ENCODE measurements around the gene NODAL. TPM values are rescaled to one million over a fixed set of nuclear protein-coding genes. Genes with fewer than 3 reads are reported as not detected.

NODAL gene
- total RNA-seq, 4 donors from 2014 or later = not detected

DNA sequence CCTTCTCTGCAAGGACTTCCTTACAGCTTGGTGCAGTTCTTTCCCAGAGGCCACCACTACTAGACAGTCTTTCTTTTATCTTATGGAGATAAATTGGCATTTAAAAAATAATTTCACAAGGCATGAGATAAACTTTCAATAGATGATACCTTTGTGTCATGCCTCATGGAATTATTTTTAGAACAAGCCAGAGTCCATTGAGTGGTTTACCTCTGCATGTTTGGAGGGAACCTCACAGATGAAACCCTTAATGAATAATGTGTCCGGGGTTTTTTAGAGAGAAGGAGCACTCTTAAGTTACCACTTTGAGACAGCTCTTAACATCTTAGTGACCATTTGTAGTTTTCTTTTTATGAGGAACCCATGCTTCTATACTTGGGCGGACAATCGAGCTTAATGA is 17.2 kb downstream of the NODAL start:
- 84 to 94% methylated on average over 3 of the region's 3 CpGs for WGBS, 2 donors
- Histone ChIP-seq H3K36me3 (peaks cover 0 to 97% (median 34%) of the 10 kb centered on the region in 3 donors), H3K27ac (no peak overlapping the region), H3K27me3 (no peaks in the 10 kb centered on the region), H3K4me3 (no peak overlapping the region), H3K4me1 (peaks cover 0 to 11% (median 2%) of the 10 kb centered on the region in 4 donors), H3K9me3 (no peaks in the 10 kb centered on the region)
- no peak for DNase-seq (ENCODE audit: low spot score in 2 of 2)
- TF ChIP-seq, protein P1, sequence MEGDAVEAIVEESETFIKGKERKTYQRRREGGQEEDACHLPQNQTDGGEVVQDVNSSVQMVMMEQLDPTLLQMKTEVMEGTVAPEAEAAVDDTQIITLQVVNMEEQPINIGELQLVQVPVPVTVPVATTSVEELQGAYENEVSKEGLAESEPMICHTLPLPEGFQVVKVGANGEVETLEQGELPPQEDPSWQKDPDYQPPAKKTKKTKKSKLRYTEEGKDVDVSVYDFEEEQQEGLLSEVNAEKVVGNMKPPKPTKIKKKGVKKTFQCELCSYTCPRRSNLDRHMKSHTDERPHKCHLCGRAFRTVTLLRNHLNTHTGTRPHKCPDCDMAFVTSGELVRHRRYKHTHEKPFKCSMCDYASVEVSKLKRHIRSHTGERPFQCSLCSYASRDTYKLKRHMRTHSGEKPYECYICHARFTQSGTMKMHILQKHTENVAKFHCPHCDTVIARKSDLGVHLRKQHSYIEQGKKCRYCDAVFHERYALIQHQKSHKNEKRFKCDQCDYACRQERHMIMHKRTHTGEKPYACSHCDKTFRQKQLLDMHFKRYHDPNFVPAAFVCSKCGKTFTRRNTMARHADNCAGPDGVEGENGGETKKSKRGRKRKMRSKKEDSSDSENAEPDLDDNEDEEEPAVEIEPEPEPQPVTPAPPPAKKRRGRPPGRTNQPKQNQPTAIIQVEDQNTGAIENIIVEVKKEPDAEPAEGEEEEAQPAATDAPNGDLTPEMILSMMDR (IDR thresholded peaks at IDR 0.05) = no peak
- TF ChIP-seq POLR2A (IDR thresholded peaks at IDR 0.05) (no peak), EP300 (IDR thresholded peaks at IDR 0.05) (no peak)

DNA sequence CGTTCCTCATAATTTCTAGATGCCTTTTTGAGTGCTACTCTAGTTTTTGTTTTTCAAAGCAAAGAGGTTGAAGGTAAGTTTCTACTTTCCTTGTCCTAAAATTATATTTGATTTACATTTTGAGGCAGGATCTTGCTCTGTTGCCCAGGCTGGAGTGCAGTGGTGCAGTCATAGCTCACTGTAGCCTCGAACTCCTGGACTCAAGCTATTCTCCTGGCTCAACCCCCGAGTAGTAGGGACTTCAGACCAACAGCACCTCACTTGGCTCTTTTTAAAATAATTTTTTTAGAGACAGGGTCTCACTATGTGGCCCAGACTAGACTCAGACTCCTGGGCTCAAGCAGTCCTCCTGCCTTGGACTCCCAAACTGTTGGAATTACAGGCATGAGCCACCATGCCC is 22.8 kb downstream of the NODAL start:
- WGBS, 2 donors = 94% methylated on average over 3 of the region's 3 CpGs
- TF ChIP-seq, protein P1 (IDR thresholded peaks at IDR 0.05) = no peak
- TF ChIP-seq EP300 (IDR thresholded peaks at IDR 0.05) (no peak), POLR2A (IDR thresholded peaks at IDR 0.05) (no peak)

GRCh38 chr10:70418229-70418628 is 23.3 kb downstream of the NODAL start:
- Histone ChIP-seq H3K36me3 (peaks cover 0 to 41% (median 14%) of the 10 kb centered on the region in 3 donors), H3K9me3 (no peaks in the 10 kb centered on the region), H3K27me3 (no peaks in the 10 kb centered on the region), H3K4me3 (no peak overlapping the region), H3K27ac (no peak overlapping the region), H3K4me1 (peaks cover 0 to 29% (median 0%) of the 10 kb centered on the region in 4 donors)
- DNase-seq (ENCODE audit: low spot score in 2 of 2) = no peak
- TF ChIP-seq, protein P1 (IDR thresholded peaks at IDR 0.05) = no peak
- TF ChIP-seq EP300 (IDR thresholded peaks at IDR 0.05) = no peak
- TF ChIP-seq POLR2A (IDR thresholded peaks at IDR 0.05) = no peak
- 66 to 68% methylated on average over 1 of the region's 1 CpG for WGBS, 2 donors

More for the DNA sequence above, 22.8 kb downstream of the NODAL start:
- Histone ChIP-seq H3K4me1 (peaks cover 0 to 27% (median under 1%) of the 10 kb centered on the region in 4 donors), H3K9me3 (no peaks in the 10 kb centered on the region), H3K4me3 (no peak overlapping the region), H3K27me3 (no peaks in the 10 kb centered on the region), H3K27ac (no peak overlapping the region), H3K36me3 (peaks cover 0 to 46% (median 18%) of the 10 kb centered on the region in 3 donors)
- DNase-seq (ENCODE audit: low spot score in 2 of 2) = no peak

DNA sequence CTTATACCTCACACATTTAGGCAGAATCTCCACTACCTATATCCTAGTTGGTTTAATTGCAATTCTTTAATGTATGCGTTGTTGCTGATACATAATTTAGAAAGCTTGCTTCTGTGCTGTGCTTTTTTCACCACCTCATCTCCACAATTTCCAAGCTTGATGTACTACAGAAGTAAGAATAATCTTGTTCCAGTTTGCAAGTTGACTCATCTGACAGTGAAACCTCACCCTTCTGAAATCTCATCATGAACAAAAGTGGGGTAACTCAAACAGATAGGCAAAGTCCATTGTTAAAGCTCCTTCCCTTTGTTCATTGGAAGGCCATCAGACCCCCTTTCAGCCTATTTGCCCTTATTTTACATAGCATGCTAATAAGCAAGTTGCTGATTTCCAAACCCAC is 23.9 kb downstream of the NODAL start:
- Histone ChIP-seq H3K4me3 (no peak overlapping the region), H3K4me1 (peaks cover 0 to 26% (median 0%) of the 10 kb centered on the region in 4 donors), H3K27ac (no peak overlapping the region), H3K27me3 (no peaks in the 10 kb centered on the region), H3K36me3 (peaks cover 0 to 35% (median 14%) of the 10 kb centered on the region in 3 donors), H3K9me3 (no peaks in the 10 kb centered on the region)
- TF ChIP-seq EP300 (IDR thresholded peaks at IDR 0.05) (no peak), POLR2A (IDR thresholded peaks at IDR 0.05) (no peak)
- TF ChIP-seq, protein P1 (IDR thresholded peaks at IDR 0.05) = no peak
- 92 to 93% methylated on average over 1 of the region's 1 CpG for WGBS, 2 donors
- no peak for DNase-seq (ENCODE audit: low spot score in 2 of 2)

DNA sequence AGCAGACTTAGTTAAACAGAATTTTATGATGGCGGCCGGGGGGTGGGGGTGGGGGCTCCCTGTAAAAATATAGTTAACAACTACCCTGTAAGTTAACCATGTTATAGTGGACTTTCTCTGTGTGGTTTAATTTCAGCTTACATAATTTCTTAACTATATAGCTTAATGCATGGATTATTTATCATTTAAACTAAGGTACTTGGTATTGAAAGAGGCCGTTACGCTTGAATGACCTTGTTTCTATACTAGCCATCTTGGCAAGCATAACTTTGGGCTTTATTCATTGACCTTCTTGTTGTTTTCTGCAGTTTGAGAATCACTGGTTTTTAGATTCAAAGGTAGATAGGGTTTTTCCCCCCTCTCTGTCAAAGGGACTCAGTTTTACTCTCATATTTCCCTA is 29.1 kb downstream of the NODAL start:
- no peaks in the 10 kb centered on the region for H3K27me3 ChIP-seq
- WGBS, 2 donors = 76 to 85% methylated on average over 4 of the region's 4 CpGs
- DNase-seq (ENCODE audit: low spot score in 2 of 2) = no peak
- TF ChIP-seq POLR2A (IDR thresholded peaks at IDR 0.05) (no peak), EP300 (IDR thresholded peaks at IDR 0.05) (no peak)
- TF ChIP-seq, protein P1 (IDR thresholded peaks at IDR 0.05) = no peak
- H3K9me3 ChIP-seq = no peaks in the 10 kb centered on the region
- H3K4me1 ChIP-seq = peaks cover 0 to 63% (median 15%) of the 10 kb centered on the region in 4 donors
- no peaks in the 10 kb centered on the region for H3K36me3 ChIP-seq
- no peak overlapping the region for H3K27ac ChIP-seq
- no peak overlapping the region for H3K4me3 ChIP-seq

Data from tibial nerve (tissue), 4 donors.